Measurements from ENCODE around the gene RFC5.

RFC5 gene

DNA sequence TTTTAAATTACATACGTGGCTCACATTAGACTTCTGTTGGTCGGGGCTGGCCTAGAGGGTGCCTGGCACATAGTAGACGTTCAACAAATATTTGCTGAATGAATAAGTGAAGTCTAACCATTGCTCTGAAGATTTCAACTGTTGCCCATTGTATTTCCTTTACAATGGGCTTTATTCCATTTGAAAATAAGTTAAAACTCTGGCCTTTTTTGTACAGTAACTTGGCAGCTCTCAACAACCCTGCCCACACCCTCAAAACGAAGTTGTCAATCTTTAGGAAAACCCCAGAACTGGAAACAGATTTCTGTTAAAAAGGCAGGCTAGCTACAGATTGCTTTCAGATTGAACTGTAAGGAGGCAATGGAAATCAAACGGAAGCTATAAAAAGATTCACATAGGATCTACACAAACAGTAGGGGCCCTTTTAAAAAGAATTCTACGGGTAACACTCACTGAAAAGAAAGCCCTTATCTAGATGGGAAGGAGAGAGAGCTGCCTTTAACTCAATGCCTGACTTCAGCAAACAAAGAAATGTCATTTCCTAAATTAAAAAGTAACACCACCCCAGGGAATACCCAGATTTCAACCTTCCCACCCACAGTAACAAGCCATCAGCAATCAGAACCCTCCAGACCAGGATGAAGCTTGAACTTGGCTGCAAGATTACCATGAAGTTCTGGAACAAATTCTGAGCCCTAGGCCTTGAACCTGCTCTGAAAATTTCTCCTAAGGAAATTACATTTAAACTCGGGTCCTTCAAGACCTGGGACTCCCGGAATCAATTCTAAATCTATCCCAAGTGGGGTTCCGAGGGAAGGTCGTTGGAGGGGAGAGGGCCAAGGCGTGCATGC, 43.1 kb downstream of the RFC5 start (continued):
- TF ChIP-seq YY2 (tag by site-specific recombination; IDR thresholded peaks at IDR 0.05): no peak
- no peak for TF ChIP-seq PATZ1 (tag by site-specific recombination; IDR thresholded peaks at IDR 0.05)
- no peak for TF ChIP-seq HOXC10 (CRISPR knock-in tag; IDR thresholded peaks at IDR 0.05)
- no peak for TF ChIP-seq ZNF426 (tag by site-specific recombination; IDR thresholded peaks at IDR 0.05)
- no peak for TF ChIP-seq ZNF146 (tag by site-specific recombination; IDR thresholded peaks at IDR 0.05)
- TF ChIP-seq ZFHX2 (tag by site-specific recombination; conservative IDR thresholded peaks at IDR 0.05): 0 out of 2 replicates have a peak, but pooled peaks have one; percentile 9
- no peak for TF ChIP-seq ZNF16 (tag by site-specific recombination; IDR thresholded peaks at IDR 0.05; ENCODE audit: low read depth)
- TF ChIP-seq KLF10 (tag by site-specific recombination; IDR thresholded peaks at IDR 0.05): no peak
- TF ChIP-seq, protein P1, sequence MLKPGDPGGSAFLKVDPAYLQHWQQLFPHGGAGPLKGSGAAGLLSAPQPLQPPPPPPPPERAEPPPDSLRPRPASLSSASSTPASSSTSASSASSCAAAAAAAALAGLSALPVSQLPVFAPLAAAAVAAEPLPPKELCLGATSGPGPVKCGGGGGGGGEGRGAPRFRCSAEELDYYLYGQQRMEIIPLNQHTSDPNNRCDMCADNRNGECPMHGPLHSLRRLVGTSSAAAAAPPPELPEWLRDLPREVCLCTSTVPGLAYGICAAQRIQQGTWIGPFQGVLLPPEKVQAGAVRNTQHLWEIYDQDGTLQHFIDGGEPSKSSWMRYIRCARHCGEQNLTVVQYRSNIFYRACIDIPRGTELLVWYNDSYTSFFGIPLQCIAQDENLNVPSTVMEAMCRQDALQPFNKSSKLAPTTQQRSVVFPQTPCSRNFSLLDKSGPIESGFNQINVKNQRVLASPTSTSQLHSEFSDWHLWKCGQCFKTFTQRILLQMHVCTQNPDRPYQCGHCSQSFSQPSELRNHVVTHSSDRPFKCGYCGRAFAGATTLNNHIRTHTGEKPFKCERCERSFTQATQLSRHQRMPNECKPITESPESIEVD (tag by site-specific recombination; IDR thresholded peaks at IDR 0.05): peak; percentile 97
- no peak for TF ChIP-seq MEIS1 (CRISPR knock-in tag; IDR thresholded peaks at IDR 0.05; ENCODE audit: borderline replicate concordance)
- TF ChIP-seq ZSCAN16 (tag by site-specific recombination; IDR thresholded peaks at IDR 0.05): no peak
- no peak for TF ChIP-seq SP3 (tag by site-specific recombination; IDR thresholded peaks at IDR 0.05)
- no peak for TF ChIP-seq HOXD13 (CRISPR knock-in tag; IDR thresholded peaks at IDR 0.05; ENCODE audit: borderline replicate concordance)
- no peak for TF ChIP-seq BCL11B (tag by site-specific recombination; IDR thresholded peaks at IDR 0.05; ENCODE audit: low read depth)
- TF ChIP-seq ZNF324 (tag by site-specific recombination; IDR thresholded peaks at IDR 0.05): no peak
- 0 out of 2 replicates have a peak, but pooled peaks have one; percentile 7 for TF ChIP-seq ZEB2 (tag by site-specific recombination; IDR thresholded peaks at IDR 0.05)
- TF ChIP-seq ZNF629 (tag by site-specific recombination; IDR thresholded peaks at IDR 0.05): no peak
- TF ChIP-seq SP2 (tag by site-specific recombination; IDR thresholded peaks at IDR 0.05): no peak
- TF ChIP-seq ZNF473 (tag by site-specific recombination; IDR thresholded peaks at IDR 0.05): no peak
- TF ChIP-seq, protein P2, sequence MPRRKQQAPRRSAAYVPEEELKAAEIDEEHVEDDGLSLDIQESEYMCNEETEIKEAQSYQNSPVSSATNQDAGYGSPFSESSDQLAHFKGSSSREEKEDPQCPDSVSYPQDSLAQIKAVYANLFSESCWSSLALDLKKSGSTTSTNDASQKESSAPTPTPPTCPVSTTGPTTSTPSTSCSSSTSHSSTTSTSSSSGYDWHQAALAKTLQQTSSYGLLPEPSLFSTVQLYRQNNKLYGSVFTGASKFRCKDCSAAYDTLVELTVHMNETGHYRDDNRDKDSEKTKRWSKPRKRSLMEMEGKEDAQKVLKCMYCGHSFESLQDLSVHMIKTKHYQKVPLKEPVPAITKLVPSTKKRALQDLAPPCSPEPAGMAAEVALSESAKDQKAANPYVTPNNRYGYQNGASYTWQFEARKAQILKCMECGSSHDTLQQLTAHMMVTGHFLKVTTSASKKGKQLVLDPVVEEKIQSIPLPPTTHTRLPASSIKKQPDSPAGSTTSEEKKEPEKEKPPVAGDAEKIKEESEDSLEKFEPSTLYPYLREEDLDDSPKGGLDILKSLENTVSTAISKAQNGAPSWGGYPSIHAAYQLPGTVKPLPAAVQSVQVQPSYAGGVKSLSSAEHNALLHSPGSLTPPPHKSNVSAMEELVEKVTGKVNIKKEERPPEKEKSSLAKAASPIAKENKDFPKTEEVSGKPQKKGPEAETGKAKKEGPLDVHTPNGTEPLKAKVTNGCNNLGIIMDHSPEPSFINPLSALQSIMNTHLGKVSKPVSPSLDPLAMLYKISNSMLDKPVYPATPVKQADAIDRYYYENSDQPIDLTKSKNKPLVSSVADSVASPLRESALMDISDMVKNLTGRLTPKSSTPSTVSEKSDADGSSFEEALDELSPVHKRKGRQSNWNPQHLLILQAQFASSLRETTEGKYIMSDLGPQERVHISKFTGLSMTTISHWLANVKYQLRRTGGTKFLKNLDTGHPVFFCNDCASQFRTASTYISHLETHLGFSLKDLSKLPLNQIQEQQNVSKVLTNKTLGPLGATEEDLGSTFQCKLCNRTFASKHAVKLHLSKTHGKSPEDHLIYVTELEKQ (tag by site-specific recombination; IDR thresholded peaks at IDR 0.05; ENCODE audit: borderline replicate concordance): no peak
- TF ChIP-seq KLF7 (tag by site-specific recombination; IDR thresholded peaks at IDR 0.05; ENCODE audit: borderline replicate concordance): no peak
- no peak for TF ChIP-seq GLI4 (tag by site-specific recombination; IDR thresholded peaks at IDR 0.05)
- no peak for TF ChIP-seq ZNF311 (tag by site-specific recombination; IDR thresholded peaks at IDR 0.05; ENCODE audit: borderline replicate concordance)
- TF ChIP-seq ZBTB20 (tag by site-specific recombination; IDR thresholded peaks at IDR 0.05): peak; percentile 45; the same call in 1 of the 2 replicates
- no peak for TF ChIP-seq ZNF175 (tag by site-specific recombination; IDR thresholded peaks at IDR 0.05)
- TF ChIP-seq HOXA7 (CRISPR knock-in tag; IDR thresholded peaks at IDR 0.05; ENCODE audit: borderline replicate concordance): no peak
- TF ChIP-seq TRIM28 (IDR thresholded peaks at IDR 0.05; ENCODE audit: borderline replicate concordance, low read length): no peak
- no peak for TF ChIP-seq KLF16 (tag by site-specific recombination; IDR thresholded peaks at IDR 0.05)
- TF ChIP-seq SETDB1 (IDR thresholded peaks at IDR 0.05; ENCODE audit: insufficient read length, low read length): no peak
- no peak for TF ChIP-seq PBX3 (CRISPR knock-in tag; IDR thresholded peaks at IDR 0.05)
- TF ChIP-seq ZNF335 (tag by site-specific recombination; conservative IDR thresholded peaks at IDR 0.05): no peak; the same call in 1 of the 2 replicates
- TF ChIP-seq ZNF624 (tag by site-specific recombination; IDR thresholded peaks at IDR 0.05): no peak
- no peak for TF ChIP-seq ZNF776 (tag by site-specific recombination; IDR thresholded peaks at IDR 0.05; ENCODE audit: borderline replicate concordance)
- TF ChIP-seq ZNF664 (tag by site-specific recombination; IDR thresholded peaks at IDR 0.05): peak; percentile 60; the same call in 1 of the 2 replicates
